ENCODE measurements around the gene PLXNB2.
A peak's percentile ranks its signal among the peaks of the same experiment; 100 is the strongest.

The PLXNB2 gene

DNA sequence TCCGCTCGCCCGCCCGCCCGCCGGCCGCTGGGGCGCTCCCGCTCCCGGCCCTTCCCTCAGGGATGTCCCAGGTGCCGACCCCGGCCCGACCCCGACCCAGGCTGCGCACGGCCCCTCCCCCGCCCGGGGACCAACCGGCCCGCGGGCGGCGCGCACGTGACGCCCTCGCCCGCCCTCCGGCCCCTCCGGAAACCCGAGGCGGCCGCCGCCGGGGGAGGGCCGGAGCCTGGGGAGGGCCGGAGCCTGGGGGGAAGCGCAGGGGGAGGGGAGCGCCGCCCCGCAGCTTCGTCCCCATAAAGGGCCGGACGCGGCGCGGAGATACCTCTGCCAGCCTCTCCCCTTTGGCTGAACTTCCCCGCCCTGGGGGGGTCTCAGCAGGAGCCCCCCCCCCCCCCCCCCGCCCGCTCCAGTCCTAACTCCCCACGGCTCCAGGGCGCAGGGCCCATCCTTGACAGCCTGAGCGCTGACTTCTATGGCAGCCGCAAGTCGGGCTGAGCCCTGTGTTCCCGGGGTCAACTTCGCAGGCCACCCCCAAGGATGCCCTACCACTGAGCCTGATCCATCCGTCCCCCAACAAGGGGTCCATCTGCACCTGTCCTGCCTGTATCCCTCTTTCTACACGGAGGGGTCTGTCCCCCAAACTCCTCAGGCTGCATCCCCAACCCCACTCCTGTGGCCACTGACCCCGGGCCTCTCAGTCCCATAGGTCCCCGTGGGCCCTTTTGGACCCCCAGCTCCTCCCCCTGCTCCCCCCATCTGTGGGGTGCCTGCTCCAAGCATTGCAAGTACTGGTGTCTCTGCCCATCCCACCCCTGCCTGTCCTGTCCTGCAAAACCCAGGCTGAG lies 45.6 kb downstream of the PLXNB2 start, which contains the start of gene MAPK12:
MAPK12 (minus strand) TSS at position 69 of the 845 bp plus-strand sequence. CDS start 174 bp downstream, outside the sequence.
- DNase-seq, result no peak

DNA sequence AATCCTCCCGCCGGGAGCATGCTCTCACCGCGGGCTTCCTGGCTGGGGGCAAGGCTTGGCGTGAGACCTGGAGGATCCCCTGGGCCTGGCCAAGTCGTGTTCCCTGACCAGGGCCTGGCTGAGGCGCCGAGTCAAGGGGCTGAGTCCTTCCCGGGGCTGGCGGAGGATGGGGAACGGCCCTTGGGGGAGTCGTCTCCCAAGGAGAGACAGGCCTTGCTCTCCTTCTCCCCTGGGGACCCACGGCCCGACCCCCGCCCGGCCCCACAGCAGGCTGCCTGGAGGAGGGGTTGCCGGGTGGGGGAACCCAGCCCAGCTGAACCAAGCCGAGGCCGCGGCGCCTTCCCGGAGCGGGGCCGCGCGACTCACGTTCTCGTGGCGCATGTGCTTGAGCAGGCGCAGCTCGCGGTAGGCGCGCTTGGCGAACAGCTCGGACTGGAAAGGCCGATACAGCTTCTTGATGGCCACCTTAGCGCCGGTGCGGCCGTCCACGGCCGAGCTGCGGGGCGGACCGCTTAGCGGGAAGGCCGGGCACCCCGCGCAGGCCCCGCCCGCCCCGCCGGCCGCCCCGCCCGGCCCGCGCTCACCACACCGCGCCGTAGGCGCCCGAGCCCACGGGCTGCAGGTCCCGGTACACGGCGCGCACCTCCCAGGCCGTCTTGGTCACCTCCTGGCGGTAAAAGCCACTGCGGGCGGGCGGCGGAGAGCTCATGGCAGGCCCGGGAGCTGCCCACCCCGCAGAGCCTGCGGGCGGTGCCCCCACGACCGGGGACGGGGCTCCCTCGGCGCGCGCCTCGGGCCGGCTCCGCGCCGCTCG lies 46.4 kb downstream of the PLXNB2 start:
- peak; percentile 21 for DNase-seq

DNA sequence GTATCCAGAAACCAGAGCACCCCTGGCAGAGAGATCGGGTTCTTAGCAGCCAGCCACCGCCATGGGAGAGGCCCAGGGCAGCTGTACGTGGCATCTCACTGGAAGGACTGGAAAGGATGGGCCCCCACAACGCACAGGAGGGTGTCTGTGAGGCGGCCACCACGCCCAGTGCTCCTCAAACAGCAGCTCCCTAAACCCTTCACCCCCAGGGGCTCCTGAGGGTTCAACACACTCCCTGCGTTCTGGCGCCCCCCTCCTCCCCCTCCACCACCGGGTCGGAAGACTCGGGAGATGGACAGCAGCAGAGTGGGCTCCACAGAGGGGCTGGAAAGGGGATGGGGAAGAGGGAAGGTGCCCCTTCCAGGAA lies 47.0 kb downstream of the PLXNB2 start:
- DNase-seq, result no peak

DNA sequence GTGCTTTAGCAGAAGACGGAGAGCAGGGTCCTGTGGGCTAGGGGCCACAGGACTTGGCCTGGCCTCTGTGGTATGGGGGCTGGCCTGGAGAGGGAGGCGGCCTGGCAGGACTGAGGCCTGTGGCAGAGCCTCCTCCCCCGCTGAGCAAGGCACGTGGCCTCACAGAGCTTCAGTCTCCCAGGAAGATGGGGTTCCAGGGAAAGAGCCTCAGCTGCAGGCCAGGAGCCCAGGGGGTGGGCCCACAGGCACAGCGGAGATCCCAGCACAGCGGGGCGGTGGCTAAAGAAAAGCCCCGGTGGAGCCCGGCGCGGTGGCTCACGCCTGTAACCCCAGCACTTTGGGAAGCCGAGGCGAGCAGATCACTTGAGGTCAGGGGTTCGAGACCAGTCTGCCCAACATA lies 48.1 kb downstream of the PLXNB2 start:
- DNase-seq, result no peak

DNA sequence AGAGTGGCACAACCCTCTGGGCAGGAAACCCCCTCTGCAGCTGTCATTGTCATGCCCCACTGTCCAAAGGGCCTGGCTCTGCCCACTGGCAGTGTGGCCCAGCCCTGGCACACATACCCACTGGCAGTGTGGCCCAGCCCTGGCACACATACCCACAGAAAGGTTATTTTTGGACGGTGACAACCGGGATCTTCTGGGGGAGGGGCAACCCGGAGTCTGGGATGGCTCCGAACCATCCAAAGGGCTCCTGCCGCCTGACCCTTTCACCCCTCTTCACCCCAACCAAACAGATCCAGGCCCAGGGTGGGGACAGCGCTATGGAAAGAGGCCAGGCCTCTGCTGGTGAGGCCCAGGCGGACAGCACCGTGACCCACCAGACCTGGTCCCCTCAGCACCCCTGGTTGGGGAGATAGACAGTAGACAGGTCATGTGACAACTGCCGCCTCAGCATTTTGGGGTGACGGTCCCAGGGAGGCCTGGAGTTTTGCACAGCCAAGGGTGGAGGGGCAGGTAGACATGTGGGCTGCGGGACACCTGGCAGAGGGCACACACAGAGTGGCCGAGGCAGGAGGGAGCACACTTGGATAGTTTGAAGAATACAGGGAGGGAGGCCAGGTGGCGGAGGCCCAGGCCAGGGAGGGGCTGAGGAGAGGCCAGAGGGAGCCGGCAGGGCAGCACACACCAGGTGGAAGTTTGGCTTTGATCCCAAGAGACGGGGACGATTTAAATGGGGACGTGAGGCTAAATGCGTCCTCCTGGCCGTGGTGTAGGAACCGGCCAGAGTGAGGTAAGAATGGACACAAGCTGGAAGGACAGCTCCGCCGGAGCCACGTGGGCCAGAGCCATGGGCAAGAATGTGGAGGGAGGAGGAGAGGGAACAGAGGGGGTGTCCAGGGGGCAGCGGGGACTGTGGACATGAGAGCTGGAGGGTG lies 48.8 kb downstream of the PLXNB2 start:
- no peak for DNase-seq

DNA sequence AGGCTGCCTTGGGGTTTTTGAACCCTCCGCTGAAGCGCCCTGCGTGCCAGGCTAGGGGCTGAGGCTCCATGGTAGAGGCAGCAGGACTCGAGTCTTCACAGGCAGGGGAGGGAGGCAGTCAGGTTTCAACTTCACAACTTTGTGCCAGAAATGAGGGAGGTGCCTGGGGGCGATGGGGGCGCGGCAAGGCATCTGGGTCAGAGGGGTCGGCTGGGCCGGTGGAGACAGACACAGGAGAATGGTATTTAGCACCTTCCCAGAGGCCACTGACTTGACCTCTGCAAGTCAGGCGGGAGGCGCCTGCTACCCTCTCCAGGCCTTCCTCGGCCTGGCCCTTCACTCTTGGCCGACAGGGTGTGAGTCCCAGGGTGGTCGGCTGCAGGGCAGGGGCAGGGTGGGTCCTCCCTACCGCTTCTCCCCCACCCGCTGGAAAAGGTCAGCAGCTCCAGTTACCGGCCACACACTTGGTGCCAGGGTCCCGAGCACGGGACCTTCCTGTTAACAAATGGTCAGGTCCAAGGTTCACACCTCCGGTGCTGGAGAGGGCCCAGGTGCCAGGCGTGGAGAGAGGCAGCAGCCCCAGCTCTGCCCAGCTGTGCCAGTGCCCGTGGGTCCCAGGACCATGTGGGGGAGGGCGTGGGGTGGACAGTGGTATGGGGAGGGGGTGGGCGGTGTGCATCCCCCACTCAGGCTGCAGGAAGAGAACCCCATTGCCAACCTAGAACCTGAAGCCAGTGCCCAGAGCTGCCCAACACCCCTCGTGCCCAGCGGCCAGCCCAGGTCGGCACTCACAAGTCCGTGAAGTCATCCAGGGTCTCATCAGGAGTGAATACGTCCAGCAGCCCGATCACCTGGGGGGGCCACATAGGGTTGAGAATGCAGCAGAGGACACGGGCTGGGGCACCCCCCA lies 49.7 kb downstream of the PLXNB2 start:
- no peak for DNase-seq

DNA sequence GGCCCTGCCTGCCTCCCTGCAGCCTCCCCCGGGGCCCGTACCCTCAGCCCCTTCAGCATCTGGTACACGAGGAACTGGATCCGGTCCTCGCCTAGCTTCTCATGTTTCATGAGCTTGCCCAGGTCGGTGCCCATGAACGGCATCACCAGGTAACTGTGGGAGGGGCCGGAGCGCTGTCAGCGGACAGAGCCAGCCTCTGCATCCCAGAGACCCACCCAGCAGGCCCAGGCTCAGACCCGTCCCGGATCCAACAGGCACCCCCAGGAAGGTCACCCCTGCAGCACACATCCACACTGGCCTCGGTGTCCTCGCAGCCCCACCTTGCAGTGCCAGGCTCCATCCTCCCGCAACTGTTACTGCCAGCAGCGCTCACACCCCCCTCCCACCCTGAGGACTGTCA lies 50.4 kb downstream of the PLXNB2 start:
- DNase-seq, result no peak

DNA sequence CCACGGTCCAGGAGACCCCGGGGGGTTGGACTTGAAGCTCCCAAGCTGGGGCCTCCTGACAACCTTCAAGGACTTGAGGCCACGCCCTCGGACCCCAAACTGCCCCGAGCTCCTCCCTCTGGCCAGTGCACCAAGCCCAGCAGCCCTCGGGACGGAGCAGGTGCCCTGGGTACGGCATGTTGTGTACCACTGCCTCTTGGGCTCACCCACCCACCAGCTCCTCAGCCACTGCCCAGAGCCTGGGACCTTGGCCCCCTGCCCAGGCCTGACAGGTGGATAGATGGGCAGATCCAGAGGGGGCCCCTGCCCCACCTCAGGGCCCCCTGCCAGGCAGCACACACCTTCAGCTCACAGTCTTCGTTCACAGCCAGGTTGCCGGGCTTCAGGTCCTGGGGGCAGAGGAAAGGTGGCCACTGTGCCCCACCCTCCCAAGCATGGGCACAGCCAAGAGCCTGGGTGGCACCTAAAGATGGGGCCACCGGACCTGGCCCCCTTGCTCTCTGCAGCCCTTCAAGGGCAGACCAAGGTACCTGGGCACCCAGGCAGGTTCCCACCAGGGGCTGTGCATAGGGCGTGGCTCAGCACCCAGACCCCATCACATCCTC lies 51.1 kb downstream of the PLXNB2 start:
- no peak for DNase-seq

DNA sequence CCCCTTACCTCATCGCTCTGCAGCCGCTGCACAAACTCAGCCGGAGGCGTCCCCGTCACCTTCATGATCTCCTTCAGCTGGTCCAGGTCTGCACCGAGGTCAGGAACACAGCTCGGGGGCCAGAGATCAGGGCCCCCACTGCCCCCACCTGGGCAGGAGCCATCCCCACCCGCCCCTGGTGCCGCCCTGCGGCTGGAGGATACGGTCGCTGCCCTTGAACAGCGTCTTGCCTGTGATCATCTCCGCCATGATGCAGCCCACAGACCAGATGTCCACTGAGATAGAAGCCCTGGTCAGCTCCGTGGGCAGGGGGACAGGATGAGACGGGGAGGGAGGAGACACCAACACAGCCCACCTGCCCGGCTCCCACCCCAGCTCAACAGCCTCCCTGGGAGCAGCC lies 51.8 kb downstream of the PLXNB2 start:
- DNase-seq, result no peak

DNA sequence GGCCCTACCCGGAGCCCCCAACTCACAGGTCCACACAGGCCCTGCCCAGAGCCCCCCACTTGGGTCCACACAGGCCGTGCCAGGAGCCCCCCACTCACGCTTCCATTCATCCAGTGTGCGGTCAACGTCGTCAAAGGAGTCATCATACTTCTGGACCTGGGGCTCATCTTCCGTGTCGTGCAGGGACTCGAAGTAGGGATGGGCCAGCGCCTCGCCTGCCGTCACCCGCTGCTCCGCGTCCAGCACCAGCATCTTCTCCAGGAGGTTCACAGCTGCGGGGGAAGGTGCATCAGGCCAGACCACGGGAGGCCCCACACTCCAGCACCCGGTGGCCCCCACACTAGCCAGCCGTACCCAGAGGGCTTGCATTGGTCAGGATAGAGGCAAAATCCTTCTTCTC lies 52.3 kb downstream of the PLXNB2 start:
- no peak for DNase-seq

DNA sequence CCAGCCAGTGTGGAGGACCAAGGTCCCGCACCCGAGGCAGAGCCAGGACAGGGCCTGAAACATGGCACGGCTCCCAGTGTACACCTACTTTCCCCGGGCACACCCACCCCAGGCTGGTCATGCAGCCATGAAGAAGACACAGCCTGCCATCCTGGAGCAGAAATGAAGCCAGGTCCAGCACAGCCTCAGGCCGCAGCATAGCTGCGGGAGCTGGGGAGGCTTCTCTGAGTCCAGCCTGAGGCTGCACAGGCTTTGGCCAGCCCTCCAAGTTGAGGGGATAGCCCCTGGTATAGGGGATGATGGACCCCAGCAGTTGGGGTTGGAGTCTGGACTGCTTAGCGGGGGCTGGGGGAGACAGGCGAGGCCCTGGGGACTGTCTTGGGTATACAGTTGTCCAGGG lies 53.5 kb downstream of the PLXNB2 start:
- DNase-seq, result no peak

DNA sequence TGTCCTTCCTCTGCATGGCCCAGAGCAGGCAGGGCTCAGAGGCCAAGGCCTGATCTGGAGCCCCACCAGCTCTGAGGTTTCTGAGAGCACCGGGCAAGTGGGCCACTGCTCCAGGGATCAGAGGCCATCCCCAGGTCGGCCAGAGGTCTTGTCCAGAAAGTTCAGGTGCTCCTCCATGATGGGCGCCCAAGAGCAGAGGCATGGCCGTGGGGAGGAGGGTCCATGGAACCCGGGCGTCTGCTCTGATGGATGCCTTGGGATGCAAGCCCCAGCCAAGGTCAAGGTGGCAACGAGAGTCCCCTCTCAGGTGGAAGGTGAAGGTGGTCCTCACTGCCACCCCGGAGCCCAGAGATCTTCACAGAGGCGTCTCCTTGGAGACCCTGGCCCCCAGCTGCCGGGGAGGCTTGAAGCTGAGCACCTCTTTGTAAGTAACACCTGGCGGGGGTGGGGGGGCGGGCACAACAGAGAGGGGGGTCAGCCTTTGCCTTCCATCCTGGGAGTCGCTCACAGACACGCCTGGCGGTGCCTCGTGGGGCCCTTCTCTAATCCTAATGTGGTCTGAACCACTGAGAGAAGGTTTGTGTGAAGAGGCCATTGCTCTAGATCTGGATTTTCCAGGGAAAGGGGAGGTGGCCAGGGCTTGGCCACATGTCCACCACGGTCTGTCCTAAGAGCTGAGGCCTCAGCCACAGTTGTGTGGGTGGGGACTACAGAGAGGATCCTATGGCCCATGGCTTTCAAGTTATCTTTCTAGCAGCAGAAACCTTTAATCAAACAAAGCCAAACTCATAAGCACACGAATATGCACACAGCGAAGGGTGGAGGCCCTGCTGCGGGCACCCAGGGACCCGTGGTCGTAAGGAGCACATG lies 54.2 kb downstream of the PLXNB2 start:
- no peak for DNase-seq

DNA sequence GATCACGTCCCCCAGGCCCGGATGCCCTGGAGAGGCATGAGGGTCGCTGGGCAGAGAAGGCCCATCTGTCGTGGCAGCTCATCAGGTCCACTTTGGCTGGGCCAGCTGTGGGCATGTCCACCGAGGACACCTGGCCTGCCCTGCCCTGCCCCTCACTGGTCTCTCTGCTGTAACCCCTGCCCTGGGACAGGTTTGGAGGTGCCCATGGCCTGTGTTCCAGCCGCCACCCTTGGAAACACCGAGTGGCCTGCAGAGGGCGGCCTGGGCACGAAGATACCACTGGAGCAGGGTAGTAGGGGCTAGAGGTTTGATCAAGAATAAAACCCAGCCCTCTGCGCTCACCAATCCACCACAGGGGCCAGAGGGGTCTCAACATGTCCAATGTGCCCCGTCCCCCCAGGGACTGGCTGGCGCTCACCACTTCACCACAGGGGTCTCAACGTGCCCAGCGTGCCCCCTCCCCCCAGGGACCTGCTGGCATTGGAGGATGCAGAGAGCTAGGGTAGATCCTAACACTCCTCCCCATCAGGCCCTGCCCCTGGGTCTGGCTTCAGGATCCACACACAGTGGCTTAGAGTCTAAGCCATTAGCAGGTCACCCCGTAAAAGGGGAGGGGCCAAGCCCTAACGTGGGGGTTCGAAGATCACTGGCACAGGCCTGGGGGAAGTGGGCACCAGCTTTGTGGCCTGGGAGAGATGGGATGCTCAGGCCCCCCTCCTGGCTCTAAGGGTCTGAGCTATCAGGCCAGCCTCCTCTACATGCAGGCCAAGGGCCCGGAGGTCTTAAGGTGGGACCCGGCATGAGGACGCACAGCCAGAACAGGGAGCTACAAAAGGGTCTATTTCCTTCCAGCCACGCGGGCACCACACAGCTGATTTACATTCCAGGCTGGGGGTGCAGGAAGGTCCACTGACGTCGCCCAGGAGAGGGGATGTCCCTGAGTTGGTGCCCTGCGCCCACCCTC lies 55.1 kb downstream of the PLXNB2 start:
- DNase-seq, result peak; percentile 28

DNA sequence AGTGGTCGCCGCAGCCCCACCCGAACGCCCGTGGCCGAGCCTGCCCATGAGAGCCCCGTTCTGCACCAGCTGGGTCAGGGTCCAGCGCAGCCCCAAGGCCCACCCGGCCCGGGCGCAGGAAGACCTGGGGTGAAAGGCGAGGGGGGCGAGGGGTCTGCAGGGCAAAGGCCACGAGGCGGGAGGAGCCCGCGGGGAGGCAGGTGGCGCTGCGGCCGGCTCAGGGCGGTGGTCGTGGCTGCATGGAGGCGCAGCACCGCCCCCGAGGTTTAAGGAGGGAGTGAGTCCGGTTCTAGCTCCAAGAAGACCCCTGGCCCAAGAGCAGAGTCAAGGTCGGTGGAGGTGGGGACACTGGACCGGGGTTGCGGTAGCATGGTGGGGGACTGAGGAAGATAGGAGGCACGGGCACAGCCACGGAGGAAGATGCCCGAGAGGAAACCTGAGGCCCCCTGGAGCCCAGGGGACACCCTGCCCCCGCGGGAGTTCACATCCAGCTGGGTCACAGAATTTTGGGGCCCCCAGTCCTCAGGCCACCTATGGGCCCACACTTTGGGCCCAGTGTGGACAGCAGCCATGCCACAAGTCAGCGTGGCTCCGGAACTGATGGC lies 55.9 kb downstream of the PLXNB2 start:
- no peak for DNase-seq

DNA sequence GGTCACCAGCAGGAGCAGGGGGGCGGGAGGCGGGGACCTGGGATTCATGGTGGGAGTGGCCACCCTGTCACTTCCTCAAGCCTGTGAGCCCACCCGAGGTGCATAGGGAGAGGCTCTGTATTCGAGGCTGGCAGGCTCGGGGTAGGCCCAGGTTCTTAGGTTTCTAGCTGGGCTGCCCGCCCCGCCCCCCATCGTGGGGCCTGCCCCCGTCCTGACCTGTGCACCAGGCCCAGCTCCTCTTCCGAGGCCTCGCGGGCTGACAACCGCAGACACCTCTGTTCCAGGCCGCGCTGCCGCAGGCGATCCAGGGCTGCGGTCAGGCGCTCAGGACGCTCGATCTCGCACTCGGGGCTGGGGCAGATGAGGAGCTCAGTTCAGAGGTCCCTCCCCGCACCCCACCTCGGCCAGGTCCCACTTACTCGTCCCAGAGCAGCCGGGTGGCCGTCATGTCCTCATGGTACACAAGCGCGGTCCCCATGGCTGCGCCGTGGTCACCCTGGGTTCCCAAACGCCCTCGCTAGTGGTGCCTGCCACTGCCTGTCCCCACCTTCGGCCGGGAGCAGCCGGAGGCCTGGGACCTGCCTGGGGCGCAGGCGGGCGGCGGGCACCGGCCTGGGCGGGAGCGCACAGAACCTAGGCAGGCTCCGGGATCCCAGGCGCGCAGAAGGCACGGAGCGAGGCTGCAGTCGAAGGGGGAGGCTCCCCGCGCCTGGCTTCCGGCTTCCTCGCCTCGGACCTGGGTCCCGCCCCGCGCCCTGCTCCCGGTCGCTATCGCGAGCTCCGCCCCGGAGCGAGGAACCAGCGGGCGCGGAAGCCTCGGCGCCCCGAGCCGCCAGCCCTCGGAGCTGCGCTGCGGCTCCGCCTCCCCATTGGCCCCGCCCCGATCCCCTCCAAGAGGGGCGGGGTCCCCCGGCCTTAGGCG lies 56.6 kb downstream of the PLXNB2 start, which contains the start of gene HDAC10:
HDAC10 (minus strand) TSS at position 711 of the 922 bp plus-strand sequence; CDS start at position 478, 233 bp downstream.
- DNase-seq, result peak; percentile 55

DNA sequence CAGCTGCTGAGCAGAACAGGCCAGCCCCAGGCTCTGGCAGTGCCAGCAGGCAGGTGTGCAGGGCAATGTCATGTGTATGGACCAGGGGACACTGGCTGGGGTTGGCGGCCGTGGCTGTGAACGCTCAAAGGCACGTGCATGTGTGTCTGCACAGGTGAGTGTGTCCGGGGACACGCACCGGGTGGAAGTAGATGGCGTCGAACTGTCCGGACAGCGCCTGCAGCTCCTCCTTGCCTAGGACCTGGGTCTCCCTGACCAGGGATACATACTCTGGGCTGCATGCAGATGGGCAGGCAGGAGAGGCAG lies 57.2 kb downstream of the PLXNB2 start:
- no peak for DNase-seq

Measured in NCI-H1105 (cell line).